C1 segment of cervical spinal cord (tissue), 14 donors: ENCODE measurements around the gene SPC25.

Experiments used
- DNase-seq, 14 donors: peaks; one replicate each; lab custom pipeline; 2025; lab: John Stamatoyannopoulos, UW

SPC25 gene

DNA sequence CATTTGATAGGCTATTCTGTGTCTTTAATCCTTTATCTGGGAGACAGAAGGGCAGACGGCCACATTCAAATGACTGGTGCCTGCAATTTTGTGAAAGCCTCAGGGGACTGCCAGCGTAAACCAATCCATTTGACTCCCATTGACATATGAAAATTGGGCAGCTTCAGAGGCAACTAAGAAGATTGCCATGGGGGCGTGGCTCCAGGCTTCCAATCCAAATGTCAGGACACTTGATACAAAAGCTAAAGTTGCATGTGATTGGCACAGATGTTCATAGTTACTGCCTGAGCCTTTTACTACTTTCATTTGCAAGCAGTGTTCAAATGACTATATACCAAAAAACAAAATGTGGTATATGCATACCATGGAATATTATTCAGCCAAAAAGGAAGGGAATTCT, 42.0 kb downstream of the SPC25 start:
- no peak for DNase-seq

DNA sequence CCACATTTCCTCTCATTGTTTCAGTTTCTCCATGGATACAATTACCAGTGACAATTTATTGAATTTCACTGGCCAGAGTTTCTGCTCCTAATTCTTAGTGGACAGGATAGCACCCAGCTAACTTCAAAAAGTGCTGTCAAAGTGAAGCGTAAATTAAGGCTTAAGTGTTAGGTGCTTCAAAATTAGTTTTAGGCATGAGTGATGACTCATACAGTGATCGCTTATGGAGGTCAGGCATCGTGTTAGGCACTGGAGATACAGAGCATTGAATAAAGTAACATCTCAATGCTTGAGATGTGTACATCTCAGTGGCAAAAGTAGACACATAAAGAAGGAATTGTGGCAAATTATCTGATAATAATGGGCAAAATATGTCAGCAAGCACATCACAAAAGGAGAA, 47.0 kb downstream of the SPC25 start:
- no peak for DNase-seq

GRCh38 chr2:168841445-168841844, 48.8 kb downstream of the SPC25 start:
- no peak for DNase-seq

- DNase-seq = no peak
Measured at GRCh38 chr2:168835969-168836368, 54.3 kb downstream of the SPC25 start.

DNA sequence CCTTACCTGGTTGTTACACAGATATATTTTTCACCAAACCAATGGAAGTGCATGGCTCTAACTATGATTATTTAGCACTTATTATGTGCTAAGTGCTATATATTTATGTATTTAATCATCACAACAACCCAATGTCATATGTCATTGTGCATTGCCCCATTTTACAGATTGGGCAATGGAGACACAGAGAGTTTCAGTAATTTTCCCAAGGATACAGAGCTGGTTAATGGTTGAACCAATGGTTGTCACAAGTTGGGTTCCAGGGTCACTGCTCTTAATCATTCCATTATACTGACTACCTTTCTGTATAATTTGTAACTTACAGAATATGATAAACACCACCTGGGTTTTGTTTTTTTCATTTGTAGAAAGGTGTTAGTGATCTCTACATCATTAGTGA, 58.6 kb downstream of the SPC25 start:
- no peak for DNase-seq

DNA sequence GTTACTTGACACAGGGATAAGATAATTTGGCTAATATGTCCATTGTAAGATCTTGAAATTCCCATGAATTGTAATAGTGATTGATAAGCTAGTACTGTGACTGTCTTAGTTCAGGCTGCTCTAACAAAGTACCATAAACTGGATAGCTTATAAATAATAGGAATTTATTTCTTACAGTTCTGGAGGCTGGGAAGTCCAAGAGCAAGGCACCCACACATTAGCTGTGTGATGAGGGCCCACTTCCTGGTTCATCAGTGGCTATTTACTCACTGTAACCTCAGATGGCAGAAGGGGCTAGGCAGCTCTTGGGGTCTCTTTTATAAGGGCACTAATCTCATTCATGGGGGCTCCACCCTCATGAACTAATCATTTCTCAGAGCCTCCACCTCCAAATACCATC, 59.3 kb downstream of the SPC25 start:
- no peak for DNase-seq

DNA sequence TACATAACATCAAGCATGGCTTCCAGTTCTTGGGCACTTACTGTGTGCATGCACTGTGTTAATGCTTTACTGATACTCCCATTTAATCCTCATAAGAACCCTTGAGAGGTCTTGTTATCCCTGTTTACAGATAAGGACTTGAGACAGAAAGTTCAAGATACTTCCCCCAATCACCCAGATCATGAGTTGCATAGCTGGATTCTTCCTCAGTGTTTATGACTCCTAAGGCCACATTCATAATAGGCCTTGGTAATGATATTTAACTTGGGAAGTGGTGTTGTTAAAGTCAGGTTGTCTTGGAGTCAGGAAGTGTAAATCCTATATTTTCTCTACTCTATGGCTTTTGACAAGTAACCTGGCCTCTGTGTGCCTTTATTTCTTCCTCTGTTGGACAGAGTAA, 65.1 kb downstream of the SPC25 start:
- no peak for DNase-seq

DNA sequence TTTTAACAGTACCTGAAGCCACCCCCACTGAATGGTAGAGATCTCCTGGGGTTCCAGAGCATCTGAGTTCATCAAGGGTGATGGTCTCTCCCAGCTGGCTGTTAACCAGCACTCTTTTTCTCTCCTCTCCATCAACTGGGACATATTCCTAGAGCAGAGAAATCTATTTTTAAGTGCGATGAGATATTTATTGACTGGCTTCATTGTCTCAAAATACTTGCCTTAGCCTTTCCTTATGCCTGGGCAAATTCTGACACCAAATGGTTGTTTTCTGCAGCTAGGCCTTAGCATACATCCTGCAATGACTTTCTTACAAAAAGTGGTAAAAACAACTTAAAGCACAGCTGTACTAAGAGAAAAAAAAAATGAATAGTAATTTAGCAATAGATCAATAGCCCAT, 68.2 kb downstream of the SPC25 start:
- DNase-seq = no peak

DNA sequence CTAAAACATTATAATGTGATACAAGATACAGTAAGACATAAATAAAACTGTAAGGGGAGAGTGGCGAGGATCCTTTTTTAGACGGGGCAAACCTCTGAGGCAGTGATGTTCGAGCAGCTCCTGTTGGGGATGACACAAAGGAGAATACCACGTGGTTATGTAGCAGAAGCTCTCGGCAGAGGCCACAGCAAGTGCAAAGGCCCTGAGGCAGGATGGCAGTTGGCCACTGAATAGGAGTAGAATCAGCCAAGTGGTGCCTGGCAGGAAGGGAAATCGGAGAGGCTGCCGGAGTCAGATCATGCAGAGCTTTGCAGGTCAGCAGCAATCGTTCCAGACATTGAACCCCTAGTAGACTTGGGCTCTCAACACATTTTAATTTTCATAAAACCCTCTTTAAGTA, 68.7 kb downstream of the SPC25 start:
- DNase-seq = no peak
